Duodenal mucosa (tissue), 2 donors: ENCODE results near the gene ANKRD33.
A peak's percentile ranks its signal among the peaks of the same experiment; 100 is the strongest.

Source experiments
- H3K27ac ChIP-seq: one replicate; pipeline ENCODE4 v1.7.0; 2013; ENCODE audit warnings: low read depth, low read length
- H3K27me3 ChIP-seq, 2 donors: one replicate each; pipeline ENCODE4 v1.7.0; 2013; ENCODE audit warnings: low read length in 2 of 2, control low read depth in 1 of 2; ENCODE audit not compliant: insufficient read depth in 2 of 2, control insufficient read depth in 1 of 2
- H3K36me3 ChIP-seq, 2 donors: one replicate each; pipeline ENCODE4 v1.7.0; 2013; ENCODE audit warnings: low read length in 2 of 2, control low read depth in 1 of 2; ENCODE audit not compliant: insufficient read depth in 2 of 2, control insufficient read depth in 1 of 2
- H3K4me1 ChIP-seq, 2 donors: one replicate each; pipeline ENCODE4 v1.7.0; 2013; ENCODE audit warnings: low read length in 2 of 2, control low read depth in 1 of 2; ENCODE audit not compliant: insufficient read depth in 2 of 2, control insufficient read depth in 1 of 2
- H3K4me3 ChIP-seq, 2 donors: one replicate each; pipeline ENCODE4 v1.7.0; 2013; ENCODE audit warnings: low read length in 2 of 2, low read depth in 1 of 2
- H3K9ac ChIP-seq, 2 donors: one replicate each; pipeline ENCODE4 v1.7.0; 2013; ENCODE audit warnings: low read length in 2 of 2, low read depth in 1 of 2
- H3K9me3 ChIP-seq, 2 donors: one replicate each; pipeline ENCODE4 v1.7.0; 2013; ENCODE audit warnings: low read length in 2 of 2, control low read depth in 1 of 2; ENCODE audit not compliant: control insufficient read depth in 1 of 2

Gene ANKRD33

DNA sequence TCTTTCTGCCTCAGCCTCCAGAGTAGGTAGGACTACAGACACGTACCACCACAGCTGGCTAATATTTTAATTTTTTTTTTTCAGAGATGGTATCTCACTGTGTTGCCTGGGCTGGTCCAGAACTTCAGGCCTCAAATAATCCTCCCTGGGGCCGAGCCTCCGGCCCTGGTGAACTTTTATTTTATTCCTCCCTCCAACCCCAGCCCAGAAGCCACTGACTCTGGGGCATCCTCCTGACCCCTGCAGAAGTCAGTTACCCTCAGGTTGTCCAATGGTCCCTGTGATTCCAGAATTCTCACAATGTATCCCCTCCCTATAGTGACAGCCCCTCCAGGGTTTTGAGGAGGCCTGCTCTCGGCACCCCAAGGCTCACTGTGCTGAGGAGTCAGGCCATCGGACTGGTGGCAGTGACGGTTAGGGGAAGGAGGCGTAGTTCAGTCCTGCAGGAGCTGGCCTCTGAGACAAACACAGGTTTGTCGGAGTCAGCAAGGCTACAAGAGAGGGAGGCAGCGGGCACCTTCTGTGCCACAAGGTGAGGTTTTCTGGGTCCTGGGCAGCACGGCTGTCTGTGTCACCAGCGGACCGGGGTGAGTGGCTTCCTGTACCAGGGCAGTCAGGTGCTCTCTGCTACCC is 20.0 kb upstream of the ANKRD33 start:
- no peaks in the 10 kb centered on the region for H3K36me3 ChIP-seq
- H3K27ac ChIP-seq: no peak overlapping the region
- H3K9ac ChIP-seq: no peak overlapping the region
- H3K27me3 ChIP-seq: peaks cover 50 to 53% of the 10 kb centered on the region in 2 donors
- H3K4me3 ChIP-seq: no peak overlapping the region
- no peaks in the 10 kb centered on the region for H3K9me3 ChIP-seq
- peaks cover 9 to 21% of the 10 kb centered on the region in 2 donors for H3K4me1 ChIP-seq

DNA sequence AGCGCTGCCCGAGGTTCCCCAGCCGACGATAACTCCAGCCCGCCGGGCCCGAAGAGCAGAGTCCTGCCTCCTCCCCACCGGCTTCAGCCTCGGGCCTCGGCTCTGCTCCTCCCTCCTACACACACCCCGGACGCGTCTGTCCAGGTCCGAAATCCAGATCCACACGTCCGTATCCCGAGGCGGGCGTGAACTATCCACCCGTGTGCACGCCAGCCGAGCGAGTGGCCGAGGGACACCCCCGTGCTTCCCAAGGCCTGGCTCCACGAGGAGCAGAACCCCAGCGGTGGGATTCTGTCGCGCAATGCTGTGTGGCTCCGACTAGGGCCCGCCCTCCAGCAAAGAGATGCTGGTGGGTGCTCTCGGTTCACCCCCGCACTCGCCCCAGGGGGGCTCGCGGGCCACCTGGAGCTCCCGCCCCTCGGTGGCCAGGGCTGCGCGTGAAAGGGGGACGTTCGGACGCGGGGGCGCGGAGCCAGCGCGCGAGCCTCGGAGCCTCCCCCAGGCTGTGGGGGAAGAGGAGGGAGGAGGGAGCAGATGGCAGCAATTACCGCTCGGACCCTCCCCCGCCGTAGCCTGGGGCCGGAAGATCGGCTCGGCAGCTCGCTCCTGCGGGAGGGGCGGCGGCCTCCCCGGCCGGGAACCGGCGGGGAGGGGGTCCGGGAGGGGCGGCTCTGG is 18.9 kb upstream of the ANKRD33 start:
- H3K9ac ChIP-seq: no peak overlapping the region
- peak overlapping the region; percentile 19 to 51 for H3K4me3 ChIP-seq
- no peak overlapping the region for H3K27ac ChIP-seq
- H3K27me3 ChIP-seq: peaks cover 49 to 53% of the 10 kb centered on the region in 2 donors
- H3K9me3 ChIP-seq: no peaks in the 10 kb centered on the region
- no peaks in the 10 kb centered on the region for H3K36me3 ChIP-seq
- H3K4me1 ChIP-seq: peaks cover 9 to 14% of the 10 kb centered on the region in 2 donors

DNA sequence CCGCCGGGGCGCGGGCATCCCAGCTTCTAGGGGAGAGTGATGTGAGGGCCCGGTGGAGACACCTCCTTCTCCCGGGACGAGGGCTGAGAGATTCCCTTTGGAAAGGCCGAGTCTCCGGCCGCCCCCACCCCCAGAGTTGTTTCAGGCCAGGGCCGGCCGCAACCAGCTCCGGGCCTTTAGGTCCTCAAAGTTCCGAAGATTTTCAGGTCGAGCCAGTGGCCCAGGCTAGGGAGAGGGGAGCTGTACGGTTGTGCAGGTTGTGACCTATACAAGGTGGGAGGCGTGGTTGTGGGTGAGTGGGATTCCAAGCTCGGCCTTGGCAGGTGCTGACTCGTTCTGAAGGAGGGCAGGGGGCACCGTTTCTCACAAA is 18.4 kb upstream of the ANKRD33 start:
- no peak overlapping the region for H3K27ac ChIP-seq
- H3K36me3 ChIP-seq: no peaks in the 10 kb centered on the region
- H3K4me1 ChIP-seq: peaks cover 9 to 11% of the 10 kb centered on the region in 2 donors
- H3K9me3 ChIP-seq: no peaks in the 10 kb centered on the region
- H3K4me3 ChIP-seq: no peak overlapping the region
- H3K9ac ChIP-seq: no peak overlapping the region
- peaks cover 49 to 53% of the 10 kb centered on the region in 2 donors for H3K27me3 ChIP-seq

DNA sequence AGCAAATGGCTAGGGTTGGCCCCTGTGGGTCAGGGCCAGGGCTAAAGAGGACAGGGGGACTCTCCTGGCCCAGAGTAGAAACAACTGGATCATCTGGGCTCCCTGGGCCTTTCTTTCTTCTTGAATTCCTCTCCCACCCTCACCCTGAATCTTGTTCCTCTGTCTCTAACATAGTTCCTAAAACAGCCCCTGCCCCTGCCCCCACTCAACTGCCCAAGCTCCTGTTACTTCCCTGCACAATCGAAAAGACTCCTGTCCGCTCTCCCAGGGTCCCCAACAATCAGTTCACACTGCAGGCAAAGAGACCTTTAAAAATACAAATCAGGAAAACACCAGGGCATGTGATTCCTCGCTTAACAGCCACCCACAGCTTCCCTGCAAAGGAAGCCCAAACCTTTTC is 18.0 kb upstream of the ANKRD33 start:
- Histone ChIP-seq H3K4me1 (peaks cover 6 to 9% of the 10 kb centered on the region in 2 donors), H3K4me3 (no peak overlapping the region), H3K9ac (no peak overlapping the region), H3K36me3 (no peaks in the 10 kb centered on the region), H3K9me3 (no peaks in the 10 kb centered on the region), H3K27ac (no peak overlapping the region), H3K27me3 (peaks cover 45 to 49% of the 10 kb centered on the region in 2 donors)

DNA sequence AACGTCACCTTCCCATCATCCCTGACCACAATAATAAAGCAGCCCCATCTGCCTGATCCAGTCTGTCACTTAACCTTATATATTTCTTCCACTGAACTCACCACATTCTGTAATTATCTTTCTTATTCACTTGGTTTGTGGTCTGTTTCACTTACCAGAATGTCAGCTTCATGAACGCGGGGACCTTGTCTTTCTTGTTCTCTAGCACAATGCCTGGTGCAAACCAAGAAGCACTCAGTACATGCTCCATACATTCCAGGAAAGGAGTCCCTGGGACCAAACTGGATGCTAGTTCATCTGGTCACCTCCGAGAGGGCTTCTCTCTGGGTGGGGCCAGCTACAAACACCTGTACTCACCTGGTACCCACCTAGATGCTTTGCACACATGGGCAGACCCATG is 17.4 kb upstream of the ANKRD33 start:
- Histone ChIP-seq H3K9me3 (no peaks in the 10 kb centered on the region), H3K4me3 (no peak overlapping the region), H3K4me1 (peaks cover 6 to 9% of the 10 kb centered on the region in 2 donors), H3K36me3 (no peaks in the 10 kb centered on the region), H3K27ac (no peak overlapping the region), H3K27me3 (peaks cover 43 to 47% of the 10 kb centered on the region in 2 donors), H3K9ac (no peak overlapping the region)

DNA sequence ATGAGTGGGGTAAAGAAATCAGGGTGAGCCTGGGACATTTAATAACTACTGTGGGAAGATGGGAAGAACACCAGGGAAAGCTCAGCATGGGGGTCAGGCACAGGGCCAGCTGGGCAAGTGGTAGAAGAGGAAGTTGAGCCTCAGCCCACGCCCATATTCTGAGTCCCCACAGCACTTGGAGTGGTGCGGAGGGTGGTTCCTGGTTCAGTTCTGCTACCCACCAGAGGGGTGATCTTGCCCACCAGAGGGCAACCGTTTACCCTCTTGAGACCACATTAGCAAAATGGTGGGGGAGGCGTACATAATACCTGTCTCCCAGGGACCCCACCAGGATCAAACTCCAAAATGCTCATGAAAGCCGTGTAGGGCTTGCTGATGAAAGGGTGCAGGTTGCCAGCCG is 16.8 kb upstream of the ANKRD33 start:
- no peaks in the 10 kb centered on the region for H3K9me3 ChIP-seq
- no peak overlapping the region for H3K4me3 ChIP-seq
- no peaks in the 10 kb centered on the region for H3K36me3 ChIP-seq
- no peak overlapping the region for H3K27ac ChIP-seq
- H3K9ac ChIP-seq: no peak overlapping the region
- peaks cover 6 to 9% of the 10 kb centered on the region in 2 donors for H3K4me1 ChIP-seq
- H3K27me3 ChIP-seq: peaks cover 43 to 45% of the 10 kb centered on the region in 2 donors

DNA sequence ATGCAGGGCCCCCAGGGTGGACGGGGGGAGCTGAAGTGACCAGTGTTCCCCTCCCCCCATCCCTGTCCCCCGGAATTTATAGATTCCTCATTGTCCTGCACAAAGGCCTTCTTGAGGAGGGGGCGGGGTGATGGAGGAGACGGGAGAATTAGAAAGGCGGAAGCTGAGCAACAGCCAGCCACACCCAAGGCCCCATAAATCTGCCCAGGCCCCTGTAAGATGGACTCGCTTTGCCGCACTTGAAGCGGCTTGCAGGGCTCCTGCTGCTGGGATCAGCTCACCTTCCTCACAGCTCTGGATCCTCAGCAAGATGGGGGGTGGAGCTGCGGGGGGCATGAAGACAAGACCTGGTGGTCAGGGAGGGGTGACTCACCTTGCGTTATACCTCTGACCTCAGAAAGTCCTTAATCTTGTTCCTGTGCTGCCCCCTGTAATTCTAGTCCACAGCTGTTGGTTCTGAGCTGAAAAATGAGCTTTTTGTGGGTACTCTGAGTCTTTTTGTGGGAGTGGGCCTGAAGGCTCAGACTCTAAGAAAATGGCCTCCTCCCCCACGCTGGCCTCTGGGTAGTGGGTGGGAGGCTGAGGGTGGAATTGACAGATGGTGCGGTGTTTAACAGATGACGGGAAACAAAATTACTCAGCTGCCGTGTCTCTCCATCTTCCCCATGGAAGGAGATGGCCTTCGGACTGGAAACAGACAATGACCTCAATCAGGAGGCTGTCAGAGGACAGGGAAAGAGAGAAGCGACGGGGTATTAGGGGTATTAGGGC is 15.8 kb upstream of the ANKRD33 start:
- H3K4me3 ChIP-seq: no peak overlapping the region
- H3K9me3 ChIP-seq: no peaks in the 10 kb centered on the region
- peaks cover 6 to 9% of the 10 kb centered on the region in 2 donors for H3K4me1 ChIP-seq
- H3K27me3 ChIP-seq: peaks cover 43 to 45% of the 10 kb centered on the region in 2 donors
- no peak overlapping the region for H3K27ac ChIP-seq
- H3K9ac ChIP-seq: no peak overlapping the region
- no peaks in the 10 kb centered on the region for H3K36me3 ChIP-seq

DNA sequence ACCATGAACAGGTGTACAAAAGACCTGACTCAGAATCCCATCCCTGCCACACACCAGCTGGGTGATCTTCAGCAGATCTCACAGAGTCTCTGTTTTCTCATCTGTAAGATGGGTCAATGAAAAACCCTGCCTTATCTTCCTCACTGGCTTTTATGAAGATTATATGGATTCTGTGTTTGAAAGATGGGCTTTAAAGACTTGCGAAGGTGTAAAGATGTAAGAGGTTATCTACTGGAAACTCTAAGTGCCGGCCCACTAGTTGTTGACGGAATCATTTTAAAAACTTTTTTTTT is 15.3 kb upstream of the ANKRD33 start:
- Histone ChIP-seq H3K27ac (no peak overlapping the region), H3K4me3 (no peak overlapping the region), H3K9ac (no peak overlapping the region), H3K36me3 (no peaks in the 10 kb centered on the region), H3K4me1 (peaks cover 6 to 9% of the 10 kb centered on the region in 2 donors), H3K9me3 (no peaks in the 10 kb centered on the region), H3K27me3 (peaks cover 43 to 45% of the 10 kb centered on the region in 2 donors)

DNA sequence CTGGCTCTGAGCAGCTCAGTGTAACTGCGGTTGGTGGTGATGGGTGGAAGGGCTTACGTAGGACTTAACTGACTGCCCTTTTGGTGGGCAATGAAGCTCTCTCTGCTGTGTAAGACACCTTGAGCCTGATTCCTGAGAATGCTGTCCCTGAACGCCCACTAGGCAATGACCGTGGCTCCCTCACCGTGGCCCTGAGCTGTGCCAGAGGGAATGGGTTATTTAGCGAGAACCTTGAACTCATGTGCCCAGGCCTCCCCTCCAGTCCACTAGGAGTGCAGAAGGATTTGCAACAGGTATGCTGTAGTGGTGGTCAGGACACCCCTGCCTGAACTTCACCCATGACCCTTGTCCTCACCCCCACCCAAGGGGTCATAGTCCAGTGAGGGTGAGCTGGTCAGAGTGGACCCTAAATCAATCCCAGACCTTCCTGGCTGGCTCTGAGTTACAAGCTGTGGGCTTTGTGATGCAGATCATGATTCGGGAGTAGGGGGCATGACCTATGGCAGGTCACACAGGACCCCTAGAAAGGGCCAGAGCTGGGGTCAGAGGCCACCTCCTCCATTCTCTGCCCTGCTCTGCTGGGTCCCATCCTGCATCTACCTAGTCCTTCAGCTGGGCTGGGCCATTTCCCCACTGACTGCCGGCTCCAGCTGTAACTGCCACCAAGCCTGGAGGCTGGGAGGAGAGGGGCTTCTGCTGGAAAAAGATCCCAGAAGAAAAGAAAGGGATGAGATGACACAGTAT is 14.5 kb upstream of the ANKRD33 start:
- Histone ChIP-seq H3K27ac (no peak overlapping the region), H3K36me3 (no peaks in the 10 kb centered on the region), H3K9ac (no peak overlapping the region), H3K27me3 (peaks cover 38 to 42% of the 10 kb centered on the region in 2 donors), H3K9me3 (no peaks in the 10 kb centered on the region), H3K4me3 (no peak overlapping the region), H3K4me1 (peaks cover 6 to 9% of the 10 kb centered on the region in 2 donors)

DNA sequence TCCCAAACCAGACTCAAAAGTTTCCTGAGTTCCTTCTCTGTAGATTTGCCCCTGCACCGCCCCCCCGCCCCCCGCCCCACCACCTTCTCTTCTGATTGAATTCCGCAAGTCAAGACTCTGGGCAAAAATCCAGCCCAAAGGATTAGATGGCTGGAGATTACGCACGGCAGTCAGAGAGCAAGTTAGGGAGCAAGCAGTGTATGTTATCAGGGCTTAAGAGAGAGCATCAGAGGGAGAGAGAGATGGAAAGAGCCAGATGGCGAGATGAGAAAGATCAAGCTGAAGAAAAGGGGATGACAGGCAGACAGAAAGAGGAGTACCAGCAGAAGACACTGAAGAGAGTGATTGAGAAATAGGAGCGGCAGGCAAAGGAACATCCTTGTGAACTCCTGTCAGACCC is 13.9 kb upstream of the ANKRD33 start:
- H3K36me3 ChIP-seq: no peaks in the 10 kb centered on the region
- H3K4me1 ChIP-seq: peaks cover 1 to 9% of the 10 kb centered on the region in 2 donors
- no peak overlapping the region for H3K4me3 ChIP-seq
- H3K9me3 ChIP-seq: no peaks in the 10 kb centered on the region
- no peak overlapping the region for H3K9ac ChIP-seq
- no peak overlapping the region for H3K27ac ChIP-seq
- H3K27me3 ChIP-seq: peaks cover 32 to 37% of the 10 kb centered on the region in 2 donors
